ENCODE measurements around the gene TAOK1. TPM values are rescaled to one million over a fixed set of nuclear protein-coding genes. Genes with fewer than 3 reads are reported as not detected.
"Not testable (repeated sequence)": the region's sequence is repeated elsewhere in the genome, so short reads cannot be mapped to it uniquely, and the experiment has no call there.

The TAOK1 gene
- total RNA-seq, 1 experiment from 2014 or later: 87.7 TPM

- BruUV-seq (replicated peaks): no TSS peak
- peak overlapping the region; percentile 26 for H3K4me3 Mint-ChIP-seq (ENCODE audit: unreplicated experiment)
- Histone ChIP-seq H3K9me3 (no peaks in the 10 kb centered on the region), H3K4me3 (ENCODE audit: low read depth, low read length) (no peak overlapping the region), H3K4me1 (peaks cover 33% of the 10 kb centered on the region), H3K36me3 (ENCODE audit: control insufficient read depth, insufficient read depth, low read length) (no peaks in the 10 kb centered on the region; the same call in 1 of the 2 replicates), H3K27me3 (replicated peaks; ENCODE audit: control insufficient read depth, insufficient read depth, low read length) (no peaks in the 10 kb centered on the region)
- H3K36me3 Mint-ChIP-seq (ENCODE audit: insufficient read depth, unreplicated experiment): peaks cover 26% of the 10 kb centered on the region
- CTCF ChIA-PET: interaction anchor here (2.3 kb wide), 1 partner anchor 21 kb away, joined by 13 read pairs; no protein-coding TSS in a partner anchor
- TF ChIP-seq, protein P1, sequence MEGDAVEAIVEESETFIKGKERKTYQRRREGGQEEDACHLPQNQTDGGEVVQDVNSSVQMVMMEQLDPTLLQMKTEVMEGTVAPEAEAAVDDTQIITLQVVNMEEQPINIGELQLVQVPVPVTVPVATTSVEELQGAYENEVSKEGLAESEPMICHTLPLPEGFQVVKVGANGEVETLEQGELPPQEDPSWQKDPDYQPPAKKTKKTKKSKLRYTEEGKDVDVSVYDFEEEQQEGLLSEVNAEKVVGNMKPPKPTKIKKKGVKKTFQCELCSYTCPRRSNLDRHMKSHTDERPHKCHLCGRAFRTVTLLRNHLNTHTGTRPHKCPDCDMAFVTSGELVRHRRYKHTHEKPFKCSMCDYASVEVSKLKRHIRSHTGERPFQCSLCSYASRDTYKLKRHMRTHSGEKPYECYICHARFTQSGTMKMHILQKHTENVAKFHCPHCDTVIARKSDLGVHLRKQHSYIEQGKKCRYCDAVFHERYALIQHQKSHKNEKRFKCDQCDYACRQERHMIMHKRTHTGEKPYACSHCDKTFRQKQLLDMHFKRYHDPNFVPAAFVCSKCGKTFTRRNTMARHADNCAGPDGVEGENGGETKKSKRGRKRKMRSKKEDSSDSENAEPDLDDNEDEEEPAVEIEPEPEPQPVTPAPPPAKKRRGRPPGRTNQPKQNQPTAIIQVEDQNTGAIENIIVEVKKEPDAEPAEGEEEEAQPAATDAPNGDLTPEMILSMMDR (IDR thresholded peaks at IDR 0.05; ENCODE audit: insufficient read depth in 1 of 2, low read depth in 1 of 2, low read length in 1 of 2, severe bottlenecking in 1 of 2, unreplicated experiment in 1 of 2): no peak
- H3K27ac Mint-ChIP-seq (ENCODE audit: unreplicated experiment): peak overlapping the region; percentile 60
- intact Hi-C loops (cut with micrococcal nuclease; ENCODE audit: unreplicated experiment): no loop called here
- POLR2A ChIA-PET: no interaction called here
- H3K9me3 Mint-ChIP-seq (ENCODE audit: unreplicated experiment): no peaks in the 10 kb centered on the region
- DNase-seq: no peak
- H3K27me3 Mint-ChIP-seq (ENCODE audit: insufficient read depth, unreplicated experiment): no peaks in the 10 kb centered on the region
- peaks cover 17% of the 10 kb centered on the region for H3K4me1 Mint-ChIP-seq (ENCODE audit: low read depth, unreplicated experiment)
Measured at GRCh38 chr17:29557739-29558116, 167.6 kb downstream of the TAOK1 start.

DNA sequence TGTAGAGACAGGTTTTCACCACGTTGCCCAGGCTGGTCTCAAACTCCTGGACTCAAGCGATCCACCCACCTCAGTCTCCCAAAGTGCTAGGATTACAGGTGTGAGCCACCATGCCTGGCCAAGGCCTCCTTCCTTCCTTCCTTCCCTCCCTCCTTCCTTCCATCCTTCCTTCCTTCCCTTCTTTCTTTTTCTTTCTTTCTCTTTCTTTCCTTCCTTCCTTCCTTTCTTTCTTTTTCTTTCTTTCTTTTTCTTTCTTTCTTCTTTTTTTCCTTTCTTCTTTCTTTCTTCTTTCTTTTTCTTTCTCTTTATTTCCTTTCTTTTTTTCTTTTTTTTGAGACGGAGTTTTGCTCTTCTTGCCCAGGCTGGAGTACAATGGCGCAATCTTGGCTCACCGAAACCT is 168.0 kb downstream of the TAOK1 start:
- H3K4me3 ChIP-seq (ENCODE audit: low read depth, low read length); H3K27me3 Mint-ChIP-seq (ENCODE audit: insufficient read depth, unreplicated experiment); POLR2A ChIA-PET; H3K9me3 Mint-ChIP-seq (ENCODE audit: unreplicated experiment); DNase-seq; BruUV-seq (replicated peaks); H3K36me3 ChIP-seq (ENCODE audit: control insufficient read depth, insufficient read depth, low read length); H3K27me3 ChIP-seq (replicated peaks; ENCODE audit: control insufficient read depth, insufficient read depth, low read length); H3K4me3 Mint-ChIP-seq (ENCODE audit: unreplicated experiment); intact Hi-C loops (cut with micrococcal nuclease; ENCODE audit: unreplicated experiment); H3K9me3 ChIP-seq: not testable (repeated sequence)
- CTCF ChIA-PET: interaction anchor here (2.3 kb wide), 1 partner anchor 21 kb away, joined by 13 read pairs; no protein-coding TSS in a partner anchor
- H3K4me1 ChIP-seq: peaks cover 33% of the 10 kb centered on the region
- H3K4me1 Mint-ChIP-seq (ENCODE audit: low read depth, unreplicated experiment): peaks cover 17% of the 10 kb centered on the region
- peak overlapping the region; percentile 60 for H3K27ac Mint-ChIP-seq (ENCODE audit: unreplicated experiment)
- peaks cover 30% of the 10 kb centered on the region for H3K36me3 Mint-ChIP-seq (ENCODE audit: insufficient read depth, unreplicated experiment)

GRCh38 chr17:29559640-29560039 is 169.5 kb downstream of the TAOK1 start:
- Histone ChIP-seq H3K4me1 (peaks cover 40% of the 10 kb centered on the region), H3K36me3 (ENCODE audit: control insufficient read depth, insufficient read depth, low read length) (no peaks in the 10 kb centered on the region; the same call in 1 of the 2 replicates), H3K4me3 (ENCODE audit: low read depth, low read length) (no peak overlapping the region), H3K27me3 (replicated peaks; ENCODE audit: control insufficient read depth, insufficient read depth, low read length) (no peaks in the 10 kb centered on the region), H3K9me3 (no peaks in the 10 kb centered on the region)
- H3K27me3 Mint-ChIP-seq (ENCODE audit: insufficient read depth, unreplicated experiment): no peaks in the 10 kb centered on the region
- no peak overlapping the region for H3K4me3 Mint-ChIP-seq (ENCODE audit: unreplicated experiment)
- BruUV-seq (replicated peaks): no TSS peak
- H3K4me1 Mint-ChIP-seq (ENCODE audit: low read depth, unreplicated experiment): peaks cover 17% of the 10 kb centered on the region
- no peak for DNase-seq
- H3K9me3 Mint-ChIP-seq (ENCODE audit: unreplicated experiment): no peaks in the 10 kb centered on the region
- H3K27ac Mint-ChIP-seq (ENCODE audit: unreplicated experiment): no peak overlapping the region
- CTCF ChIA-PET: no interaction called here
- TF ChIP-seq, protein P1 (IDR thresholded peaks at IDR 0.05; ENCODE audit: insufficient read depth in 1 of 2, low read depth in 1 of 2, low read length in 1 of 2, severe bottlenecking in 1 of 2, unreplicated experiment in 1 of 2): no peak
- POLR2A ChIA-PET: no interaction called here
- intact Hi-C loops (cut with micrococcal nuclease; ENCODE audit: unreplicated experiment): no loop called here
- peaks cover 30% of the 10 kb centered on the region for H3K36me3 Mint-ChIP-seq (ENCODE audit: insufficient read depth, unreplicated experiment)

DNA sequence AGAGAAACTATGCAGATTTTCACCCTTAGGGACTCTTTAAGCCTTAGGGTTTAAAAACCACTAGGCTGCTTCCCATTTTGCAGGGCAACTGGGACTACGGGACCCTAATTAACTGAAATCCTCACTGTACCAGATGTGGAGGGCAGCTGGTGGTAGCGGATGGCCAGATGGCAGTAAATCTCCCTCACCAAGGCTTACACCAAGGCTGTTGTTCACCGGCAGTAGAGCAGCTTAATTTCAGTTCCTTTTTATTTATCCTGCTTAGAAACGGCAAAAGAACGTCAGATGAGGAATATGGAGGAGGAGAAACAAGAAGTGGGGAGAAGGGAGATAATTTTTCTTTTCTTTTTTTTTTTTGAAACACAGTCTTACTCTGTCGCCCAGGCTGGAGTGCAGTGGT is 170.2 kb downstream of the TAOK1 start:
- no peaks in the 10 kb centered on the region for H3K27me3 Mint-ChIP-seq (ENCODE audit: insufficient read depth, unreplicated experiment)
- no peaks in the 10 kb centered on the region for H3K9me3 ChIP-seq
- H3K4me1 Mint-ChIP-seq (ENCODE audit: low read depth, unreplicated experiment): peaks cover 17% of the 10 kb centered on the region
- H3K4me3 Mint-ChIP-seq (ENCODE audit: unreplicated experiment): no peak overlapping the region
- no peak overlapping the region for H3K4me3 ChIP-seq (ENCODE audit: low read depth, low read length)
- TF ChIP-seq, protein P1 (IDR thresholded peaks at IDR 0.05; ENCODE audit: insufficient read depth in 1 of 2, low read depth in 1 of 2, low read length in 1 of 2, severe bottlenecking in 1 of 2, unreplicated experiment in 1 of 2): no peak
- H3K27ac Mint-ChIP-seq (ENCODE audit: unreplicated experiment): no peak overlapping the region
- ChIA-PET CTCF (no interaction called here), POLR2A (no interaction called here)
- no peaks in the 10 kb centered on the region for H3K27me3 ChIP-seq (replicated peaks; ENCODE audit: control insufficient read depth, insufficient read depth, low read length)
- H3K4me1 ChIP-seq: peaks cover 37% of the 10 kb centered on the region
- no peaks in the 10 kb centered on the region; the same call in 1 of the 2 replicates for H3K36me3 ChIP-seq (ENCODE audit: control insufficient read depth, insufficient read depth, low read length)
- peaks cover 30% of the 10 kb centered on the region for H3K36me3 Mint-ChIP-seq (ENCODE audit: insufficient read depth, unreplicated experiment)
- no peak for DNase-seq
- intact Hi-C loops (cut with micrococcal nuclease; ENCODE audit: unreplicated experiment): no loop called here
- BruUV-seq (replicated peaks): no TSS peak
- no peaks in the 10 kb centered on the region for H3K9me3 Mint-ChIP-seq (ENCODE audit: unreplicated experiment)
